Prostate gland (tissue), 2 donors: ENCODE data around the gene DAZAP1. TPM values are rescaled to one million over a fixed set of nuclear protein-coding genes. Genes with fewer than 3 reads are reported as not detected.
"Not testable (repeated sequence)": the region's sequence is repeated elsewhere in the genome, so short reads cannot be mapped to it uniquely, and the experiment has no call there.

Source experiments
- DNase-seq: peaks from one replicate; pipeline ENCODE4 v3.0.0-alpha.2; 2019; ENCODE audit warnings: low spot score
- H3K27ac ChIP-seq, 2 donors: fragments of 200-600 bp; sonication (generic); 2 replicates each; pipeline ENCODE4 v1.5.1; 2017 to 2019
- H3K27me3 ChIP-seq: fragments of 200-600 bp; sonication (generic); replicated peaks from 2 replicates; pipeline ENCODE4 v1.5.1; 2019; ENCODE audit not compliant: insufficient read depth
- H3K36me3 ChIP-seq, 2 donors: fragments of 200-600 bp; sonication (generic); 1 replicate in 1 of 2; 2 replicates in 1 of 2; pipeline versions ENCODE4 v1.5.1 to v1.8.1; 2017 to 2019
- H3K4me1 ChIP-seq: fragments of 200-600 bp; sonication (generic); replicated peaks from 2 replicates; pipeline ENCODE4 v1.5.1; 2019
- H3K4me3 ChIP-seq, 2 donors: fragments of 200-600 bp; sonication (generic); 2 replicates each; pipeline ENCODE4 v1.5.1; 2017 to 2019
- H3K9me3 ChIP-seq: fragments of 200-600 bp; sonication (generic); 2 replicates; pipeline ENCODE4 v1.5.1; 2017
- POLR2A ChIP-seq: fragments of 450-650 bp; IDR thresholded peaks from one replicate; pipeline ENCODE4 v1.6.1; 2016; ENCODE audit warnings: antibody characterized with exemption, mild to moderate bottlenecking
- POLR2AphosphoS5 ChIP-seq: sonication (generic); formaldehyde crosslinking; IDR thresholded peaks from one replicate; pipeline ENCODE4 v1.6.1; 2017; ENCODE audit warnings: antibody characterized with exemption
- WGBS: methylation state at CpG from one replicate; pipeline ENCODE4 v1.1.5; 2018; 5-methylcytosine and 5-hydroxymethylcytosine counted together
- intact Hi-C: fragments of 100-400 bp; cut with DNase I; formaldehyde crosslinking; loops from one replicate; pipeline ENCODE4 v1.14.2; 2022
- total RNA-seq, 2 donors: library from RNA; depleted of rRNA; stranded (reverse); fragments of >200 nt; gene quantifications; one replicate each; pipeline ENCODE4 v1.1.0, GENCODE V29; 2016
- TF ChIP-seq, protein P1 (sequence below), 4 experiments: fragments of 200-600 bp in 2 of 4; fragments of 450-650 bp in 2 of 4; sonication (generic) in 2 of 4; IDR thresholded peaks; 1 replicate in 3 of 4; 2 replicates in 1 of 4; pipeline ENCODE4 v1.5.1; 2016 to 2019; ENCODE audit warnings: antibody characterized with exemption in 4 of 4, mild to moderate bottlenecking in 2 of 4, moderate library complexity in 2 of 4

The DAZAP1 gene
- total RNA-seq, 2 donors from 2014 or later, result 58.6 to 74.1 TPM

DNA sequence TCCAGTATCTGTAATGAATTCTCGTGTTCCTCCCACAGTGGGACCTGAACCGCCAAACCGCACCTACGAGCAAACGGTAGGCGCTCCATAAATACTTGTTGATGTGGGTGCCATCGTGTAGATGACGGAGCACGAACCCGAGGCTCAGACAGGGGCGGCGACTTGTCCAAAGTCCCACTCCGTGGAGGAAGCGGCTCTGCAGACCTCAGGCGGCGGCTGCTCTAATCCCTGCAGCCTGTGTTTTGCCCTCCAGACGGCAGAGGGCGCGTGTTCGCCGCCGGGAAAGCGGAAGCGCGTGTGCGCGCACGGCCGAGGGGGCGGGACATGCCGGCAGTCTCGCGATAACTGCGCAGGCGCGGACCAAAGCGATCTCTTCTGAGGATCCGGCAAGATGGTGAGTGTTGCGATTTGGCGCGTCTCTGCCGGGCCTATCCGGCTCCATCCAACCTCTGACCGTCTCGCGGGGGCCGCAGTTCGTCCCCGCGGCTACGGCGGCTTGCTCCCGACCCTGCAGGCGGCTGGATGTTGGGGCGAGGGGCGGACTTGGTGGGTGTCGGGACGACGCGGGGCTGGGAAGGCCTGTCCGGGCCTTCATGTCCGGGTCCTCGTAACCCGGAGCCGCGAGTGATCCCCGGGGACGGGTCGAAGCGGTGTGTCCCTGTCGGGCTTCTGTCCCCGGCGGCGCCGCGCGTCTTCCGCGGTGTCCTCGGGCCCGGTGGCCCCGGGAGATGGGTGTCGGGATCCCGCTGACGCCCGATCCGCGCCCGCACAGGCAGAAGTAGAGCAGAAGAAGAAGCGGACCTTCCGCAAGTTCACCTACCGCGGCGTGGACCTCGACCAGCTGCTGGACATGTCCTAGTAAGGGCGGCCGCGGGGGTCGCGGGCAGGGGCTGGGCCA is 30.9 kb downstream of the DAZAP1 start, which contains the start of gene RPS15:
RPS15 (plus strand) TSS at position 362 of the 898 bp plus-strand sequence; CDS start at position 392, 30 bp downstream.
- no peaks in the 10 kb centered on the region for H3K9me3 ChIP-seq
- H3K4me3 ChIP-seq, result peak within 1 kb of the TSS; percentile 71 to 88
- peak; percentile 92 for DNase-seq
- WGBS, result 2% methylated on average over 80 of the region's 100 CpGs
- peaks cover 4 to 28% of the 10 kb centered on the region in 2 donors for H3K36me3 ChIP-seq
- TF ChIP-seq POLR2A (peak; percentile 84), POLR2AphosphoS5 (peak; percentile 99)
- TF ChIP-seq, protein P1, sequence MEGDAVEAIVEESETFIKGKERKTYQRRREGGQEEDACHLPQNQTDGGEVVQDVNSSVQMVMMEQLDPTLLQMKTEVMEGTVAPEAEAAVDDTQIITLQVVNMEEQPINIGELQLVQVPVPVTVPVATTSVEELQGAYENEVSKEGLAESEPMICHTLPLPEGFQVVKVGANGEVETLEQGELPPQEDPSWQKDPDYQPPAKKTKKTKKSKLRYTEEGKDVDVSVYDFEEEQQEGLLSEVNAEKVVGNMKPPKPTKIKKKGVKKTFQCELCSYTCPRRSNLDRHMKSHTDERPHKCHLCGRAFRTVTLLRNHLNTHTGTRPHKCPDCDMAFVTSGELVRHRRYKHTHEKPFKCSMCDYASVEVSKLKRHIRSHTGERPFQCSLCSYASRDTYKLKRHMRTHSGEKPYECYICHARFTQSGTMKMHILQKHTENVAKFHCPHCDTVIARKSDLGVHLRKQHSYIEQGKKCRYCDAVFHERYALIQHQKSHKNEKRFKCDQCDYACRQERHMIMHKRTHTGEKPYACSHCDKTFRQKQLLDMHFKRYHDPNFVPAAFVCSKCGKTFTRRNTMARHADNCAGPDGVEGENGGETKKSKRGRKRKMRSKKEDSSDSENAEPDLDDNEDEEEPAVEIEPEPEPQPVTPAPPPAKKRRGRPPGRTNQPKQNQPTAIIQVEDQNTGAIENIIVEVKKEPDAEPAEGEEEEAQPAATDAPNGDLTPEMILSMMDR (IDR thresholded peaks at IDR 0.05), result peak; percentile 95 to 99 (median 98)
- intact Hi-C loops, result loop anchor here (5.0 kb wide), 1 partner anchor 161 kb away; the partner anchor contains the start of gene FAM174C
- H3K27ac ChIP-seq, result peak within 1 kb of the TSS; percentile 73 to 81
- H3K27me3 ChIP-seq, result no peaks in the 10 kb centered on the region
- peaks cover 14% of the 10 kb centered on the region for H3K4me1 ChIP-seq

DNA sequence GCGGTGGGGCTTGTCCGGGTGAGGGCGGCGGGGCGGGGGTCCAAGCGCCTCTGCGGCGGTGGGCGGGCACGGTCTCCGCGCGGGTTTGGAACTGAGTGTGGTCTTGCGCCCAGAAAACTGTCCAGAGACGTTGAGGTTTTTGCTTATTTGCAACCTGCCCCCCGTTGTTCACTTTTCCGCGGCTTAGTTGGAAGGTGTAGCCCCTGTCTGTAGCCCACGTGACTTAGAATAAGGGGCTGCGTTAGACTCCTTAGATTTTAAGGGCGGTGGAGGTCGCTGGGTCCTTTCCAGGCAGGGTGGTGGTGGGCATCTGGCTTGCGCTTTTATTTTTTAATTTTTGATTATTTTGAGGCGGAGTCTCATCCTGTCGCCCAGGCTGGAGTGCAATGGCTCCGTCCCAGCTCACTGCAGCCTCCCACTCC is 31.6 kb downstream of the DAZAP1 start:
- Histone ChIP-seq H3K36me3 (peaks cover 4 to 21% of the 10 kb centered on the region in 2 donors), H3K9me3 (no peaks in the 10 kb centered on the region), H3K4me1 (peaks cover 14% of the 10 kb centered on the region), H3K4me3 (peak overlapping the region; percentile 71 to 88), H3K27ac (peak overlapping the region; percentile 73 to 81), H3K27me3 (no peaks in the 10 kb centered on the region)
- no peak for DNase-seq
- TF ChIP-seq POLR2A (no peak), POLR2AphosphoS5 (no peak)
- TF ChIP-seq, protein P1 (IDR thresholded peaks at IDR 0.05), result no peak
- intact Hi-C loops, result loop anchor here (5.0 kb wide), 1 partner anchor 162 kb away; the partner anchor contains the start of gene FAM174C
- under 1% methylated on average over 22 of the region's 26 CpGs for WGBS

DNA sequence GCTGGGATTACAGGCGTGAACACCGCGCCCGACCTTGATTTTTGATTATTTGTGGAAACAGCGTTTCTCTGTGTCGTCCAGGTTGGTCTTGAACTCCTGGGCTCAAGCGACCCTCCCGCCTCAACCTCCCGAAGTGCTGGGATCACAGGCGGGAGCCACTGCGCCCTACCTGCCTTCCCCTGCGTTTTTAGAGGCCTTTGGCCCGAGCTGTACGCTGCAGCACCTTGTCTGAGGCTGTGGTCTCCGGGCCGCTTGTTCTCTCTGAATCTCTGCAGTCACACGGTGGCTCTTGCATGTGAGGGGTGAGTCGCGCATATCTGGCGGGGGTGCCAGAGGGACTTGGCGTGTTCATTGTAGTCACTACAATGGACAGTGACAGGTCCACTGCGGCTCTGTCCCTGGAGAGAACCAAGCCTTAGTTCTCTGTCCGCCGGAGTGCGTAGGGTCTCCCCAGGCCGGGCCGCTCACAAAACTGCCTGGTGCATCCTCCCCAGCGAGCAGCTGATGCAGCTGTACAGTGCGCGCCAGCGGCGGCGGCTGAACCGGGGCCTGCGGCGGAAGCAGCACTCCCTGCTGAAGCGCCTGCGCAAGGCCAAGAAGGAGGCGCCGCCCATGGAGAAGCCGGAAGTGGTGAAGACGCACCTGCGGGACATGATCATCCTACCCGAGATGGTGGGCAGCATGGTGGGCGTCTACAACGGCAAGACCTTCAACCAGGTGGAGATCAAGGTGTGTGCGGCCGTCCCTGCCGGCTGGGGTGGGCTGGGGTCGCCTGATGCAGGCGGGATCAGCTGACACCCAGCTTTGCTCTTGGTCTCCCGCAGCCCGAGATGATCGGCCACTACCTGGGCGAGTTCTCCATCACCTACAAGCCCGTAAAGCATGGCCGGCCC is 32.4 kb downstream of the DAZAP1 start:
- intact Hi-C loops, result loop anchor here (5.0 kb wide), 1 partner anchor 162 kb away; the partner anchor contains the start of gene FAM174C
- WGBS, result 75% methylated on average over 57 of the region's 57 CpGs
- Histone ChIP-seq H3K4me3 (peak overlapping the region; percentile 71 to 88), H3K4me1 (peaks cover 14% of the 10 kb centered on the region), H3K36me3 (peaks cover 4 to 13% of the 10 kb centered on the region in 2 donors), H3K27ac (peak overlapping the region in 1 of 2 donors; percentile 81)
- not testable (repeated sequence) for H3K9me3 ChIP-seq, DNase-seq, H3K27me3 ChIP-seq

DNA sequence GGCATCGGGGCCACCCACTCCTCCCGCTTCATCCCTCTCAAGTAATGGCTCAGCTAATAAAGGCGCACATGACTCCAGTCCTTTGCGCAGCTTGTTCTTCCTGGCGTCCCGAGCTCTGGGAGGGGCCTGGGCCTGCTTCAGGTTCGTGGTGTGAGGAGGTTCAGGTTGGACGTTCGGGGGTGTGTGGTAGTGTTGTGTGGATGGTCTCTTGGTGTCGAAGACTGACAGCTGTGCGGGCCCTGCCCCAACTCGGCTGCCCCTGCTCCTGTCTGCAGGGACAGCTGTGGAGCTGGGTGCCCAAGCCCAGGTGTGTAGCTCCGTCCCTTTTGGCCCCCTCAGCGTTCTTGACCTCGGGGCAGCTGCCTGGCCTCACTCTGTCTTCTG is 33.0 kb downstream of the DAZAP1 start:
- H3K27me3 ChIP-seq, result no peaks in the 10 kb centered on the region
- 78% methylated on average over 15 of the region's 15 CpGs for WGBS
- peaks cover 16% of the 10 kb centered on the region for H3K4me1 ChIP-seq
- TF ChIP-seq POLR2A (no peak), POLR2AphosphoS5 (no peak)
- TF ChIP-seq, protein P1 (IDR thresholded peaks at IDR 0.05), result no peak
- peaks cover 4 to 13% of the 10 kb centered on the region in 2 donors for H3K36me3 ChIP-seq
- H3K27ac ChIP-seq, result no peak overlapping the region
- no peak for DNase-seq
- intact Hi-C loops, result no loop called here
- H3K9me3 ChIP-seq, result no peaks in the 10 kb centered on the region
- no peak overlapping the region for H3K4me3 ChIP-seq

DNA sequence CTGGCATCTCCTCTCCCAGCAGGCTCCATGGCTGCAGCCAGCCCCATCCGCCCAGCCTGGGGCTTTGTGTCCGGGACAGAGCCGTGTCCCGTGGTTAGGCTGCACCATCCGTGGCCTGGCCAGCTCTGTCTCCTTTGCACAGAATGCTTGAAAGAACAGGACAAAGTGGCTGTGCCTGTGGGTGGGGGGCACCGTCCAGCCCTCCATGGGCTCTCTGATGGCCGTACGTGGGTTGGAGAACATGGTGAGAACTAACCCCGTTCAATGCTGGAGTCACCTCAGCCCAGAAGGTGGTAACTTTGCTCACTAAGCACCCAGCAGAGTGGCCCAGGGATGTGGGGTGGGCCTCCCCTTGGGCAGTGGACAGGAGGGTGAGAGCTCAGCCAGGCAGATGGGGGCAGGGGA is 33.6 kb downstream of the DAZAP1 start:
- 93% methylated on average over 9 of the region's 9 CpGs for WGBS
- peaks cover 4 to 13% of the 10 kb centered on the region in 2 donors for H3K36me3 ChIP-seq
- no peak overlapping the region for H3K27ac ChIP-seq
- intact Hi-C loops, result no loop called here
- peaks cover 19% of the 10 kb centered on the region for H3K4me1 ChIP-seq
- TF ChIP-seq, protein P1 (IDR thresholded peaks at IDR 0.05), result no peak
- TF ChIP-seq POLR2A (no peak), POLR2AphosphoS5 (no peak)
- no peak for DNase-seq
- H3K4me3 ChIP-seq, result no peak overlapping the region
- H3K27me3 ChIP-seq, result peaks cover 3% of the 10 kb centered on the region
- no peaks in the 10 kb centered on the region for H3K9me3 ChIP-seq
